ENCODE results near the gene CLDN5.

- TF ChIP-seq POLR2A (IDR thresholded peaks at IDR 0.05) (no peak), CTCF (IDR thresholded peaks at IDR 0.05) (no peak)
These were observed 8.4 kb downstream of the CLDN5 start for GRCh38 chr22:19515654-19516377.

Data from heart left ventricle (tissue), 13 donors.